Ishikawa (cell line): Measurements from ENCODE around the gene LYRM4.

Experiments
- CEBPB ChIP-seq: IDR thresholded peaks from 2 replicates; pipeline ENCODE4 v1.6.1; 2012
- CREB1 ChIP-seq: IDR thresholded peaks from 2 replicates; pipeline ENCODE4 v1.6.1; 2012; ENCODE audit warnings: low read depth
- EGR1 ChIP-seq: IDR thresholded peaks from 2 replicates; pipeline ENCODE4 v1.6.1; 2012
- EP300 ChIP-seq: IDR thresholded peaks from 2 replicates; pipeline ENCODE4 v1.6.1; 2012; ENCODE audit warnings: borderline replicate concordance
- FOXM1 ChIP-seq: IDR thresholded peaks from 2 replicates; pipeline ENCODE4 v1.6.1; 2012; ENCODE audit warnings: low read depth, borderline replicate concordance
- NFIC ChIP-seq: IDR thresholded peaks from 2 replicates; pipeline ENCODE4 v1.6.1; 2012
- RAD21 ChIP-seq: IDR thresholded peaks from 2 replicates; pipeline ENCODE4 v1.6.1; 2012; ENCODE audit warnings: low read depth
- REST ChIP-seq: IDR thresholded peaks from 2 replicates; pipeline ENCODE4 v1.6.1; 2012; ENCODE audit warnings: low read depth, mild to moderate bottlenecking
- TAF1 ChIP-seq: IDR thresholded peaks from 2 replicates; pipeline ENCODE4 v1.6.1; 2012; ENCODE audit warnings: low read depth, mild to moderate bottlenecking
- TCF12 ChIP-seq: IDR thresholded peaks from 2 replicates; pipeline ENCODE4 v1.6.1; 2012; ENCODE audit warnings: low read depth
- TEAD4 ChIP-seq: IDR thresholded peaks from 2 replicates; pipeline ENCODE4 v1.6.1; 2012
- YY1 ChIP-seq: IDR thresholded peaks from 2 replicates; pipeline ENCODE4 v1.6.1; 2012; ENCODE audit warnings: low read depth
- ZBTB7A ChIP-seq: IDR thresholded peaks from 2 replicates; pipeline ENCODE4 v1.6.1; 2012; ENCODE audit warnings: low read depth
- TF ChIP-seq, protein P1 (sequence below): IDR thresholded peaks from 2 replicates; pipeline ENCODE4 v1.6.1; 2012
- TF ChIP-seq, protein P2 (sequence below): IDR thresholded peaks from 2 replicates; pipeline ENCODE4 v1.6.1; 2012

LYRM4 gene

DNA sequence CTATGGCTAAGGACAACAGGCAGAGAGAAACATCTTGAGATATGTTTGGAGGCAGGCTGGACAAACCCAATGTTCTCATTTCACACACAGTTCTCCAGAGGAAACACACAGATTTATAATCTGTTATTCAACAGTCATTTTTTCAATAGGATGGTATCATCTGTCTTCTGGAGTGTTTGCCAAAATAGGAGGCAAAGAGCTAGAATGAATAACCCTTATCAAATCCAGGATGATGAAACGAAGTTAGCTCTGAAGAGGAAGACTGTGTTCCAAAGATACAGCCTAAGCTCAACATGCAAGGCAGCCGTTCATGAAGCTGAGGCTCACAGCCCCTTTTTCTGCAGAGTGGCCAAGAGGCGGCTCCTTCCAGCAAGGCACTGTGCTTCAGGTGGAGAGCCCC is 104.8 kb downstream of the LYRM4 start:
- TF ChIP-seq, protein P1, sequence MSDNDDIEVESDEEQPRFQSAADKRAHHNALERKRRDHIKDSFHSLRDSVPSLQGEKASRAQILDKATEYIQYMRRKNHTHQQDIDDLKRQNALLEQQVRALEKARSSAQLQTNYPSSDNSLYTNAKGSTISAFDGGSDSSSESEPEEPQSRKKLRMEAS: no peak
- TF ChIP-seq EGR1: no peak
- no peak for TF ChIP-seq CEBPB
- no peak for TF ChIP-seq REST
- no peak for TF ChIP-seq CREB1
- TF ChIP-seq TAF1: no peak
- TF ChIP-seq ZBTB7A: no peak
- TF ChIP-seq TCF12: no peak
- TF ChIP-seq EP300: no peak
- TF ChIP-seq, protein P2, sequence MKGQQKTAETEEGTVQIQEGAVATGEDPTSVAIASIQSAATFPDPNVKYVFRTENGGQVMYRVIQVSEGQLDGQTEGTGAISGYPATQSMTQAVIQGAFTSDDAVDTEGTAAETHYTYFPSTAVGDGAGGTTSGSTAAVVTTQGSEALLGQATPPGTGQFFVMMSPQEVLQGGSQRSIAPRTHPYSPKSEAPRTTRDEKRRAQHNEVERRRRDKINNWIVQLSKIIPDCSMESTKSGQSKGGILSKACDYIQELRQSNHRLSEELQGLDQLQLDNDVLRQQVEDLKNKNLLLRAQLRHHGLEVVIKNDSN: no peak
- no peak for TF ChIP-seq NFIC
- TF ChIP-seq RAD21: no peak
- no peak for TF ChIP-seq FOXM1
- TF ChIP-seq YY1: no peak
- TF ChIP-seq TEAD4: no peak

GRCh38 chr6:5153186-5153585 is 107.6 kb downstream of the LYRM4 start:
- TF ChIP-seq, protein P1: no peak
- TF ChIP-seq RAD21: no peak
- TF ChIP-seq TCF12: no peak
- no peak for TF ChIP-seq REST
- no peak for TF ChIP-seq TAF1
- TF ChIP-seq EGR1: no peak
- no peak for TF ChIP-seq FOXM1
- no peak for TF ChIP-seq CEBPB
- no peak for TF ChIP-seq NFIC
- no peak for TF ChIP-seq TEAD4
- TF ChIP-seq YY1: no peak
- no peak for TF ChIP-seq ZBTB7A
- TF ChIP-seq, protein P2: no peak
- no peak for TF ChIP-seq EP300
- TF ChIP-seq CREB1: no peak

- no peak for TF ChIP-seq YY1
- TF ChIP-seq EGR1: no peak
- no peak for TF ChIP-seq FOXM1
- TF ChIP-seq ZBTB7A: no peak
- no peak for TF ChIP-seq TAF1
- no peak for TF ChIP-seq CREB1
- TF ChIP-seq REST: no peak
- TF ChIP-seq, protein P1: no peak
Measured at GRCh38 chr6:5152460-5152859, 108.3 kb downstream of the LYRM4 start.

GRCh38 chr6:5151955-5152401 is 108.8 kb downstream of the LYRM4 start:
- TF ChIP-seq, protein P1: no peak
- TF ChIP-seq EGR1: no peak
- TF ChIP-seq NFIC: no peak
- no peak for TF ChIP-seq TEAD4
- TF ChIP-seq TAF1: no peak
- TF ChIP-seq REST: no peak
